HG02571 (cell line): ENCODE measurements around the gene TES.
A peak's percentile ranks its signal among the peaks of the same experiment; 100 is the strongest.

Source experiments
- ATAC-seq: cut with Tn5 transposase; IDR thresholded peaks from one replicate; pipeline ENCODE4 v1.9.1; 2021; ENCODE audit warnings: mild to moderate bottlenecking, moderate library complexity; ENCODE audit not compliant: unreplicated experiment

Gene TES

DNA sequence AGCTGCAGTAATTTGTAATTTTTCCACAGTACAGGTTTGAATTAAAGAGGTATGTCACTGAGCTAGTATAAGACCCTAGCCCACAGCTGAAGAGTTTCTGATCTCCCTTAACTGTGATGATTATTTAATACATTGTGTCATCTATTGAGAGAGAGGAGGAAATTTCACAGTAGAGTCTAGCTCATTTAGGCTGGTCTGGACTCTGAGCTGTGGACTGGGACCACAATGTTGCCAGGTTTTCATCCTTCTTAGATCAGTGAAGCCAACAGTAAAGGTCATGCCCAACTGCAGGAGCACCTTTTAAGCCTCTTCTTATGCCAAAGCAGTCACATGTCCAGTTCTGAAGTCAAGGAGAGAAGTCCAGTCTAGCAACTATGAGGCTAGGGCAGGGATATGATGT lies 8.9 kb downstream of the TES start:
- ATAC-seq = no peak

DNA sequence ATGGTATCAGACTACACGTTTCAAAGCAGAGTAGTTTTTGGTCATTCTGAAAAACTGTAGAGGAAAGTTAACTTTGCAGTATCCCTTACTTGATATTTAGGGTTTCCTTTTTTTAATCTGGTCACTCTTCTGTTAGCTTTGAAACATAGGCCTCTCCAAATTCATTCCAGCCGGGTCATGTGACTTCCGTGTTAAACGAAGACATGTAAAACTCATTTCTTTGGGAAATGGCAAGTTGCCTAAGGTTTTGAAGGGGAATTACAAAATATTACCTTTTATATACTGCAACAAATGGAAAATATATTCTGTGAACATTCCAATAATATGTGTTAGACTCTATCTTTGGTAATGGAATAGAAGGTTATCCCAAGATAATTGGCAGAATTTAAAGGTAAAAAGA lies 9.5 kb downstream of the TES start:
- no peak for ATAC-seq

DNA sequence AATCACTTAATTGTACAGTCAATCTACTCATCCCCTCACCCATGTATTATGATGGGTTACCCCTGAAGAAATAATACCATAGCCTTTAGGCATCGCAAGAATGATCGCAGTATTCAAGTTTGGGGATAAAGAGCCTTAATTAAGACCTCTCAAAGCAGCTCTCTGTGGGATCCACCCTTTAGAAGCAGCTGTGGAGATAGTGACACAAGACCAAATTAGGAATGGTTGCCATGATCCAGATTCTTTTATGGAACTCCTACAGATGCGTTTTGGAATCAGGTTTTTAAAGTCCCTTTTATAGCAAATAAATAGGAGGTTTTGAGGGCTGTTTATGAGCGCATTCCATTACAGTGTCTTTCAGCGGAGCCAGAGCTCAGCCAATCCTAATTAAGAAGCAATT lies 12.2 kb downstream of the TES start:
- no peak for ATAC-seq

DNA sequence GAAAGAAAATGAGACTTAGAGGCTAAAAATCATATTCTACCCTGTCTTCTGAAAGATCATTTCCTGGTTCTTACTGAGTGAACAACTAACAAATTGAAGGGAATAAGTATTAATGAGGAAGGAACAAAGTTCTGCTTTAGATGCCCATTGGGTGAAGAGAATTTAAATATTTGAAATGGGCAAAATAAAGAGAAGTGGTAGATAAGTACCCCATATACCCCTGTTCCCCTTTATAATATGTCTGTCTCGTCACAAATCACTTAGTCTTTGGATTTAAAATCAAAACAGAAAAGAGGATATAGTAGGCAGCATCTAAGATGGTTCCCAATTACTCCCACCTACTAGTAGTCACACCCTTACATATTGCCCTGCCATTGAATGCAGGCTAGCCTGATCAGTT lies 13.2 kb downstream of the TES start:
- ATAC-seq = no peak

DNA sequence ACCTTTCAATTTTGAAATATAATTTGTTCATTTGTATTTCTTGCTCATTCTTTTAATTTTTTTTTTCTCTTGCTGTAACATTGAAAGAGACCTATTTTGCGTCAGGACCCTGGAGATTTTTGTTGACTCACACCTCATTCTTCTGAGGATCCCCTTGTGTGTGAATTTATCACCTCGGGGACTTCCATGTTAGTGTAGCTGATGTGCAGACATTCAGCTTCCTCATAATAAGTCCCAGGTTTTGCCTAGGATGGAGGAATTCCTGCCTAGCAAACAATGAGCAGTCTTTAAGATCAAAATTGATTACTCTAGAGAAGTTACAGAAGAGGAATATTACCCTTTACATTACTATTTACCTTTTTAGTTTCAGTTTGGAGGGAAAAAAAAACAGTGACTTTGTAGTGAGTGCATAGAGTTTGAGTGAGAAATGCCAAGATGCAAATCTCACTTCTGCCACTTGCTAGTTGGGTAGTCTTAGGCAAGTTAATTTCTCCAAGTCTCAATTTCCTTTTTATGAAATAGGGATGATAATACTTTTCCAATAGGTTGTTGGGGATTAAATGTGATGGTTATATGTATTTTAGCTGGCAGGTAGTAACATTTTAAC lies 14.3 kb downstream of the TES start:
- peak; percentile 57 for ATAC-seq

DNA sequence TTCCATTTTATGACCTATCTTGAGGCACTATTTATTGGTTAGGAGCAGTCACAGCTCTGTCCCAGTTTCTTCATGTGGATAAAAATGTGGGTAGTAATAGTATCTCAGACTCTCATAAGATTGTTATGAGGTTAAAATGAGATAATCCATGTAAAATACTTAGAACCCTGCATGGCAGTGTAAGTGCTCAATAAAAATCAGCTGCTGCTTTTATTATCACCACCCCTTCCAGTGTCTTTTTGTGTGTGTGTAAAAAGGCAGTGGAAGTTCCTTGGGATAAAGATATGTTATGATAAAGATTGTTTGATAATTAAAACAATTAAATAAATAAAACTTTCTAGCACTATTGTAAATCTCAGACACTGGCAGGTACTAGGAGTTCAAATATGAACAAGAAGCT lies 15.5 kb downstream of the TES start:
- no peak for ATAC-seq

DNA sequence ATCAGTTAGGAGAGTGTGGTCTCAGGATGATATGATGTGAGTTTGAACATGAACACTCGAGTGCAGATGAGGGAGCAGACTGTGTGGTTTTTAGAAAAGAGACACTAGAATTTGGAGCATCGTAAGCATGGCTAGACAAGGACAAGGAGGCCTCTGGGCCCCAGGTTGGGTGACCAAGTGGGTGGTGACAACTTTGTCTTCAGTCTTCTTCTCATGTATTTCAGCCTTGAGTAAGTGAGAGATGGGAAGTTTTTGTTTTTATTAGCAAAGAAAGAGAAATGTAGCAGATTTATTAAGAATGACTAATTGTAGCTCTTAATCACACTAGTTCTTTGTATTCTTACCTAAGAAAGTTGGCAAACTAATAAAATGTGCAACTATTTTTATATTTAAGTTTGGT lies 16.3 kb downstream of the TES start:
- ATAC-seq = no peak

DNA sequence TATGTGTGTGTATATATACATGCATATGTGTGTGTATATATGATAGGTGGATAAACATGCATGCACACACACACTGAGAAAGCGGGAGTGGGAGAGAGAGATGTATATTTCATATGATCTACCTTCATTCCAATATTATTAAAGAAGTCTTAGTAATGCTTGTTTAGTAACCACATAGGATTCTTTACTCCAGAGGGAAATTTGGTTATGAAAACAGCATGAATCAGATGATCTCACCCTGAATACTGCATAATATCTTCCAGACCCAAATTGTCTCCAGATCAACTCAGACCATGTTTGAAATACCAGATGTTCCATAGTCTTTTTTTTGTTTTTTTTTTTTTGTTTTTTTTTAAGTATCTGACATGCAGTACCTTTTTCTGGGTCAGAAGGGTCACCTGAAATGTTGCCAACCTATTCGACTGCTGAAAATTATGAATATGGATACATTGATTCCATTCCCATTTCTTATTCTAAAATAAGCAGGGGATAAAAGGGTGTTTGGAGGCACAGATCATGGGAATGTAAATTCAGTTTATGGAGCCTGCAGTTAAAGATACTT lies 17.4 kb downstream of the TES start:
- no peak for ATAC-seq

DNA sequence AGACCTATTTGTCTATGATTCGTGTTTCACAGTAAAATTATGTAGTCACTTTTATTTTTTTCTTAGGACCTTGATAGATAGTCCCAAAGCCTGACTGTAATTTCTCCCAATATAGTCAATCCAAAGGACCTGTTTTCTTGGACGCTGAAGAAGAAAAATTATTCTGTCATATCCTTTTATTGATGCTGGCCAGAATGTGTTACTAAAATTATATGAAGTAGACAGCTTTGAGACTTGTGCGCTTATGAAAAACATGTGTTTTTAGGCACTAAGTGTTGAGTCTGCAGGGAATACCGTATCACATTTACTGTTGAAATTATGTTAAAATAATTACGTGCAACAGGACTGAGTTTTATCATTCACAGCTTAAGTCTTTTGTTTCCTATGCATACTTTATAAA lies 17.9 kb downstream of the TES start:
- ATAC-seq = no peak

DNA sequence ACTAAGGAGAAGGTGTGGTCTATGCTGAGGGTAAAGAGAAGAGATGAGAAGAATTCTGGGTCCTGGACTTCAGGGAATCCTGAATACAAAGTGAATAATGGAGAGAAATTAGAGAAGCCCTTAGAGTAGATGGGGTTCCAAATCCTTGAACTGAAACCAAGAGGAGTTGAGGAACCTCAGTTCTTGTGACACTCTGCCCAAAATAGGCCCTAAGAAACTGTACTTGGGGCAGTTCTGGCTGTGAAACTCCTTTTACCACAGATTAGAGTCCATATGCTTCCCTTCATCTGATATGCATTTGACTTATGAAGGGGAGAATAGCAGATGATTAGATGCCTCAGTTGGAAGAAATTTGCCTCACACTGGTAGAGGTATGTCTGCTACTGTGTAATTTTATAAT lies 19.0 kb downstream of the TES start:
- ATAC-seq = peak; percentile 42

DNA sequence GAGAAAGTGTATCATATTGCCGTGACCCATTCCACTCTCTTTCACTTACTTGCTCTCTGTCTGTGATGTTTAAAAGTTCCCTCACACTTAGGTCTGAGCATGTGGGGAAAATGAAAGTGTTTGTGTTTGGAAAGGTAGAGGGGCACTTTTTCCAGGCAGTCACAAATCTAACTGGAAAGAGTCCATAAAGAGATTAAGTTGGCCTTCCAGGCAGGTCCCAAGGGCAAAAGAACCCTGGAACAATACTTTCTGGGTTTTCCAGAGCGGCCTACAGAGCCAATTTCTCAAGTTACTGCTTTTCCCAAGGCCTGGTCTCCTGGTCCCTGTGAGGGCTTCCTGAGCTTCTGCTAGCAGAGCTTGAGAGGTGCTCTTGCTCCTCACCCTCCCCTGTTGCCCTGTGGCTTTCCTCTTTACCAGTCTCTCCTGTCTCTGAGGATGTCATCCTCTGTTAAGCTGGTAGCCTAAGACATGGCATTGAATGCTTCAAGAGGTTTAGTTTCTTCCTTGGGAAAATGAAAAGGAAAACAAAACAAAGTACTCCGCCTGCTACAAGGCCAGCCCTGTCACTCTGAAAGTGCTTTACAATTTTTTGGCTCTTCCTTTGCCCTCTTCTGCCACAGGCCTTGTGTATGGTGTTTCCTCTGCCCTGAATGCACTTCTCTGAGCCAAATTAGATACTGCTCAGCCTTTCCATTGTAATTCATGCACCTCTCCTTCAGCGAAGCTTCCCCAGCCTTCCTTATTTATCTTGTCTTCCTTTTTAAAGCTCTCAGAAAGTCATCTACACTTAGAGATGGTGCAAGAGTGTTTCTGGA lies 20.1 kb downstream of the TES start:
- ATAC-seq = no peak

DNA sequence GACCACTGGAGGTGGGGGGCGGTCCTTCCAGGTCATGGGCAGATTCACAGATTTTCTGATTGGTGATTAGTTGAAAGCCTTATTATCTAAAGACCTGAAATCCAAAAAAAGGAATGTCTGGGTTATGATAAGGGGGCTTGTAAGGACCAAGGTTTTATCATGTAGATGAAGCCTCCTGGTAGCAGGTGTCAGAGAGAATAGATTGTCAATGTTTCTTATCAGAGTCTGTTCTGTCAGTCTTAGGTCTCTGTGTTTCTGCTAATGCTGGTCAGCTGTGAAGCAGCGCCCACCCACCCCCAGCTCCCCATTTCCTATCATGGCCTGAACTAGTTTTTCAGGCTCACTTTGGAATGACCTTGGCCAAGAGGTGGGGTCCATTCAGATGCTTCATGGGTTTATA lies 21.2 kb downstream of the TES start:
- no peak for ATAC-seq

DNA sequence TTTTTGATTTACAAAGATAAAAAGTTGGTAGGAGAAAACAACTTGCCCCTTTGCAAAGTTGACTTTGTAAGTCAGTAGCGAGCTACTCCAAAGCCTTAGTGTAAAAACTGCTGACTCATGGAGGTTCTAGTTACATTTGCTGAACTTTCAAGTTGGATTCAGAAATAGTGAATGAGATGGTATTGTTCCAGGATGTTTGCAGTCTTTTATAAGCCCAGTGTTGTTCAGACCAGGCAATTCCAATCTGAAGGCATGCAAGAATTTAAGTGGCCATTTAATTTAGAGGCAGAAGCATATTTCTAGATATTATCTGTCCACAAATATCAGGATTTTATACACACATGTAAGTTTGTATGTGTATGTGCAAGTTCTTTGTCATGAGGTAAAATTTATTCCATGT lies 21.6 kb downstream of the TES start:
- no peak for ATAC-seq

DNA sequence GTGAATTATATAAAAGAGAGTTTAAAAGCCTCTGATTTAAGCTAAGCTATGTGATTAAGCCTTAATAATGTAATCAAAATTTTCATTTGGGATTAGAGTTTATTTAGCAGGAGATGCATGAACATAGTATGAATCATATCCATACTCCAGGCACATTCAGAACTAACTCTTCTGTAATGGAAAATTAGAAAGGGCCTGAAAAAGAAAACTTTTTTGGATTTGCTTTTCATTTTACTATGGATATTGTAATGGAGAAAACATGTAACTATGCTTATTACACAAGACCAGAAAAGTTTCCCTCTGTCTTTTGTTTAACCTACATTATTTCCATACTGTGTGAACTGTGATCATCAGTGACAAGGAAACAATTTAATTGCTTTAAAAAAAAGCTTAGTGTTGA lies 22.0 kb downstream of the TES start:
- no peak for ATAC-seq

DNA sequence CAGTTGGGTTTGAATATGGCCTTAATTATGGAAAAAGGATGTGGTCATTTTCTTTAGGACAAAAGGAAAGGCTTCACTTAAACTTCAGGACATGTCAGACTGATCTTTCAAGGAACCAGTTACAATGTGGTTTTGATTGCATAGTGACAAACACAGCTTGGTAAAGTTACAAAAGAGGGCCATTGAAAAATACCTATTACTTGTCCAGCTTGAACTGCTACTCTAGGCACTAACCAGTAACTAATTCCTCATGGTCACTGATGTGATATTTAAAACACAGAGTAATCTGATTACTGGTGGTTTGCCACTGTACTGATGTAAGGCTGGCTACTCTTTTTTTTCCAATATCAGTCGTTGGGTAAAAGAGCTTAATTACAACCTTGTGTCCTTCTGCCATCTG lies 22.6 kb downstream of the TES start:
- ATAC-seq = no peak

DNA sequence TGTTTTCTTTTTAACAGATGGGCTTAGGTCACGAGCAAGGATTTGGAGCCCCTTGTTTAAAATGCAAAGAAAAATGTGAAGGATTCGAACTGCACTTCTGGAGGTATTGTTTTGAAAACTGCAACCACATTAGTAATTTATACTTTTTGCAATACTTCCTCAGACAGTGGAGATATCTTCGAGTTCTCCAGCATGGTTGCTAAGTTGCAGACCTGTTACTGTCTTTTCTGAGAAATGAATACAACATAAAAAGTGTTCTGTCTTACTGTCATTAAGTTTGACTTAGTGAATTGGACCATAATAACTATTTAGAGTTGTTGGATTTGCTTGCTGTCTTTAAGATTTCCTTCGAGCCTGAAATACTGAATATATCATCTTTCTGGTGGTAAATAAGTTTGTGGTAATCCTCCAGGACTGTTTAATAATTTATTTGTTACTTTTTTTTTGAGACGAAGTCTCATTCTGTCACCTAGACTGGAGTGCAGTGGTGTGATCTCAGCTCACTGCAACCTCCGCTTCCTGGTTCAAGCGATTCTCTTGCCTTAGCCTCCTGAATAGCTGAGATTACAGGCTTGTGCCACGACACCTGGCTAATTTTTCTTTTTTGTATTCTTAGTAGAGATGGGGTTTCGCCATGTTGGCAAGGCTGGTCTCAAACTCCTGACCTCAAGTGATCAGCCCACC lies 24.3 kb downstream of the TES start:
- ATAC-seq = no peak

DNA sequence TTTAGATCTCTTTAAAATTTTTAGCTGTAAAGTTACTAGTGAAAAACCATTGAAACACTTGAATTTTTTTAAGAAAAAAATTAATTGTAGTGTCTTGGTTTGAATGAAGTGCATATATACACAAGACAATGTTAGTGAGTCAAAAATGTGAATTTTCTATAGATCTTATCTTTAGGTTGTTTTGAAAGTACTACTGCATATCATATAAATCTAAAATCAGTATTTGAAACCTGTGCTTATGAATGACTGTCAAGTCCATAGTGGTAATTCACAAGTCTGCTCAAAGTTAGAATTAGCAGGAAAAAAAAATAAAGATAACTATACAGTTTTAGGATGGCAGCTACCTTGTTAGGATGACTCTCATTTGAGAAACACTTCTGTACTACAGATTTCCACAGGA lies 25.0 kb downstream of the TES start:
- ATAC-seq = no peak

DNA sequence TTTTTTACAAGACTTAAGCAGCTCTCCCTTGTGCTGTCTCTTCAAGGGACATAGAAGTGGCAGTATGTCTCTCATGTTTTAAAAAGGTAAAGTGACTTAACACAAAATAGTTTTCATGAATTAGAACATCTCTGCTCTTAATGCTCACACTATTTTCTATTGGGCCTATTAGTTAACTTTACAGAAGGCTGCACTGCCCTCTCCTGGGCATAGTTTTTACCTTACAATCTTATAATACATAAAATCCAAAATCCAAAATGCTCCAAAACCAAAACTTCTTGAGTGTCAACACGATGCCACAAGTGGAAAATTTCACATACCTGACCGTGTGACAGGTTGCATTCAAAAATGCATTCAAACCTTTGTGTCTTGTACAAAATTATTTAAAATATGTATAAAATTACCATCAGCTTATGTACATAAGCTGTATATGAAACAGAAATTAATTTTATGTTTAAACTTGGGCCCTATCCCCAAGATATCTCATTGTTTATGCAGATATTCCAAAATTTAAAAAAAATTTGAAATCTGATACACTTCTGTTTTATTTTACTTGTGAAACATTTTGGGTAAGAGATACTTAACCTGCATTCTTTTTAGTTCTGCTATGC lies 25.8 kb downstream of the TES start:
- ATAC-seq = no peak

DNA sequence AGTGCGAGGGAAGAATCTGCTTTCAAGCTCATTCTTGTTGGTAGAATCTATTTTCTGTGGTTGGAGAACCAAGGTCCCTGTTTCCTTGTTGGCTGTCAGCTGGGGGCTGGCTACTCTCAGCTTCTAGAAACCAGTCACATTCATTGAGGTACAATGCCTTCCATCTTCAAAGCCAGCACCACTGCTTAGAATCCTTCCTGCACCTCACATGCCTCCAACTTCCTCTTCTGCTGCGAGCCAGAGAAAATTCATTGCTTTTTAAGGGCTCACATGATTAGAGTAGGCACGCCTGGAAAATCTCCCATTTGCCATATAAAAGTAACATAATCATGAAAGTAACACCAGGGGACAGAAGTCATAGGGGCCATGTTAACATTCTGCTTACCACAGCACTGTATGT lies 28.7 kb downstream of the TES start:
- ATAC-seq = no peak

DNA sequence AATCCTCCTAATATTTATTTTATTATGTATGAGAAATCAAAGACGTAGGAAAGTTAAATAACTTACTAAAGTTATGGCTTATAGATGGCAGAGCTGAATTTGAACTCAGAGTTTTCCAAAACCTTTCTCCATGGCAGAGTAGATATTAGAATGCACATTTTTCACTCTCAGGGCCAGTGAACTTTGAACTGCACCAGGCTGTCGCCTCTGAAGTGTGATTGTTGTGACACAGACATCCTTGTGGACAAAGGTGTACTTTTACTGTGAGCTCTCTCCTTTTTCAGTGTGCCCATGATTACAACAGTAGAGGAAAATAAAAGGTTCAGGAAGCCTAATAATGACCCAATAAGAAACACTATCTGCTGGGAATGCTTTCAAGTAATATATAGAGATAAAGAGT lies 29.1 kb downstream of the TES start:
- no peak for ATAC-seq

DNA sequence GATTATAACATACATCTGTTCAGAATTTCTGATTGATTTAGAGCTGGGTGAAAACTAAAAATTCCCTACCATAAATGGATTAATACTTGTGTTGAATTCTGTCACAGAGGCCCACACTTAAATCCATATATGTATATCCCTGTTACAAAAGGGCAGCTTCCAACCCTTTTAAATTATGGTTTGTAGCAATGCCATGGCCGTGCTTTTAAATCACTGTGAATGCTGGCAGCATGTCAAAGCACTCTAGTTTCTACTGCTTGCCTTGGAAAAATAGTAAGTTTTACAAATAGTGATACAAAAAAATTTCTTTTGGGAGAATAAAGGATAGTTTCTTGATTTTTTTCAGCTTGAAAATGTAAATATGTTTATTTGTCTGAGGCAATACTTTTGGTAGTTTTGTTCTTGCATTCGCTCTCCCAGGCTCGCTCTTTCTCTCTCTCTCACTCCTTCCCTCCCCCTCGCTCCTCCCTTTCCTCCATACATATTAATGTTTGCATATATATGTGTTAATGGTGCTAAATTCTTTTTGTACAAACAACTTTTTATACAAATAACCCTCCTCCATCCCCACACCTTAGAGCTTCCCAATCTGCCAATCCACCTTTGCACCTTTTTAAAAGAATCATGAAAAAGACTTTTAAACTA lies 29.8 kb downstream of the TES start:
- no peak for ATAC-seq
